Naive thymus-derived CD4-positive, alpha-beta T cell (primary cell): ENCODE measurements around the gene NUP205. TPM values are rescaled to one million over a fixed set of nuclear protein-coding genes. Genes with fewer than 3 reads are reported as not detected.
A peak's percentile ranks its signal among the peaks of the same experiment; 100 is the strongest.

ENCODE experiments used
- ATAC-seq: fragments of 150-1000 bp; cut with Tn5 transposase; 2 replicates; pipeline ENCODE4 v1.10.0; 2021; ENCODE audit warnings: mild to moderate bottlenecking, moderate library complexity
- CTCF ChIA-PET: fragments of 350-600 bp; sonication (Branson Sonifier 250); formaldehyde crosslinking; loops from one replicate; lab custom pipeline; 2021; ENCODE audit warnings: antibody characterized with exemption; lab: Charles Lee
- POLR2A ChIA-PET: fragments of 350-600 bp; sonication (Branson Sonifier 250); formaldehyde crosslinking; loops from one replicate; lab custom pipeline; 2021; ENCODE audit warnings: antibody characterized with exemption, inconsistent platforms; lab: Charles Lee
- DNase-seq, 9 donors: peaks; one replicate each; pipeline versions ENCODE4 v3.0.0 to v3.0.0-alpha.2; 2020 to 2022; ENCODE audit warnings: mixed read lengths in 1 of 9
- H3K27ac ChIP-seq: one replicate; pipeline ENCODE4 v1.7.0; 2013; ENCODE audit warnings: mild to moderate bottlenecking, low read depth, low read length, moderate library complexity
- H3K27me3 ChIP-seq, 2 donors: one replicate each; pipeline ENCODE4 v1.7.0; 2013; ENCODE audit warnings: low read length in 2 of 2, mild to moderate bottlenecking in 2 of 2, moderate library complexity in 2 of 2; ENCODE audit not compliant: control insufficient read depth in 2 of 2, insufficient read depth in 2 of 2
- H3K36me3 ChIP-seq, 3 experiments: 1 replicate in 2 of 3; 2 replicates in 1 of 3; pipeline ENCODE4 v1.7.0; 2013; ENCODE audit warnings: low read length in 3 of 3, mild to moderate bottlenecking in 3 of 3, moderate library complexity in 1 of 3; ENCODE audit not compliant: insufficient read depth in 3 of 3, control insufficient read depth in 2 of 3
- H3K4me1 ChIP-seq, 2 donors: one replicate each; pipeline ENCODE4 v1.7.0; 2013; ENCODE audit warnings: low read length in 2 of 2, mild to moderate bottlenecking in 2 of 2, moderate library complexity in 1 of 2; ENCODE audit not compliant: control insufficient read depth in 2 of 2, insufficient read depth in 2 of 2
- H3K4me3 ChIP-seq: 2 replicates; pipeline ENCODE4 v1.7.0; 2013; ENCODE audit warnings: mild to moderate bottlenecking, low read length
- H3K9me3 ChIP-seq, 3 experiments: 1 replicate in 2 of 3; 2 replicates in 1 of 3; pipeline ENCODE4 v1.7.0; 2013; ENCODE audit warnings: low read length in 3 of 3; ENCODE audit not compliant: control insufficient read depth in 2 of 3
- H3K27ac Mint-ChIP-seq, 9 donors: one replicate each; pipeline ENCODE4 v1.8.0; 2020 to 2022; ENCODE audit warnings: mixed read lengths in 9 of 9, mild to moderate bottlenecking in 8 of 9, moderate library complexity in 5 of 9, inconsistent platforms in 2 of 9
- H3K27me3 Mint-ChIP-seq, 5 donors: one replicate each; pipeline ENCODE4 v1.8.0; 2021 to 2022; ENCODE audit warnings: mixed read lengths in 5 of 5, mild to moderate bottlenecking in 1 of 5
- H3K36me3 Mint-ChIP-seq, 5 donors: one replicate each; pipeline ENCODE4 v1.8.0; 2020 to 2022; ENCODE audit warnings: mixed read lengths in 5 of 5, mild to moderate bottlenecking in 3 of 5, inconsistent platforms in 1 of 5
- H3K4me1 Mint-ChIP-seq, 7 donors: one replicate each; pipeline ENCODE4 v1.8.0; 2020 to 2022; ENCODE audit warnings: mixed read lengths in 7 of 7, mild to moderate bottlenecking in 3 of 7, inconsistent platforms in 1 of 7
- H3K4me3 Mint-ChIP-seq, 10 donors: one replicate each; pipeline ENCODE4 v1.8.0; 2020 to 2022; ENCODE audit warnings: mild to moderate bottlenecking in 10 of 10, mixed read lengths in 10 of 10, moderate library complexity in 6 of 10, inconsistent platforms in 2 of 10
- H3K9me3 Mint-ChIP-seq, 11 donors: one replicate each; pipeline ENCODE4 v1.8.0; 2020 to 2022; ENCODE audit warnings: mixed read lengths in 11 of 11, mild to moderate bottlenecking in 4 of 11, inconsistent platforms in 1 of 11, moderate library complexity in 1 of 11
- intact Hi-C, 2 donors: fragments of 100-400 bp; cut with micrococcal nuclease; formaldehyde crosslinking; loops; one replicate each; pipeline ENCODE4 v1.15.1; 2023
- polyA plus RNA-seq, 2 donors: library from polyadenylated mRNA; unstranded; fragments of 300-500 nt; fragmentation: Illumina TruSeq; gene quantifications; one replicate each; pipeline ENCODE4 v1.2.3, GENCODE V29; 2021
- total RNA-seq, 6 experiments: library from RNA in 5 of 6; stranded (reverse) in 5 of 6; gene quantifications; 1 replicate in 5 of 6; 2 replicates in 1 of 6; pipeline ENCODE4 v1.2.3 and lab custom pipeline; 2021 to 2026

Gene NUP205
- total and polyA plus RNA-seq, 7 experiments from 2014 or later = 22.9 to 88.8 (median 54.3) TPM

GRCh38 chr7:135645296-135645904 is 87.7 kb downstream of the NUP205 start:
- H3K36me3 Mint-ChIP-seq = peaks cover 6 to 33% (median 20%) of the 10 kb centered on the region in 5 donors

GRCh38 chr7:135647755-135648154 is 90.0 kb downstream of the NUP205 start:
- Mint-ChIP-seq H3K27me3 (no peaks in the 10 kb centered on the region), H3K4me3 (no peak overlapping the region), H3K27ac (peak overlapping the region in 2 of 9 donors; percentile 25 to 53), H3K36me3 (peaks cover 5 to 24% (median 13%) of the 10 kb centered on the region in 5 donors), H3K9me3 (no peaks in the 10 kb centered on the region), H3K4me1 (peaks cover 0 to 7% (median 0%) of the 10 kb centered on the region in 7 donors)
- Histone ChIP-seq H3K4me3 (no peak overlapping the region), H3K9me3 (no peaks in the 10 kb centered on the region), H3K36me3 (peaks cover 0 to 51% (median 5%) of the 10 kb centered on the region in 3 experiments), H3K27me3 (no peaks in the 10 kb centered on the region), H3K27ac (no peak overlapping the region), H3K4me1 (no peaks in the 10 kb centered on the region)
- intact Hi-C loops = loop anchor here in 1 of 2 donors (10.0 kb wide), 1 partner anchor 233 kb away; no protein-coding TSS in a partner anchor
- ChIA-PET POLR2A (no interaction called here), CTCF (interaction anchor here (0.6 to 4.0 kb wide), 5 partner anchors 14 to 1616 kb away, joined by 3 to 38 read pairs (median 3); partner anchors contain the start of gene STMP1)
- ATAC-seq (no peak), DNase-seq (no peak)

More at GRCh38 chr7:135645296-135645904, 87.7 kb downstream of the NUP205 start:
- POLR2A ChIA-PET = interaction anchor here (1.2 kb wide), 1 partner anchor 17 kb away, joined by 8 read pairs; the partner anchor contains the start of gene STMP1
- no peak overlapping the region for H3K4me3 Mint-ChIP-seq
- H3K36me3 ChIP-seq = peaks cover 0 to 67% (median 5%) of the 10 kb centered on the region in 3 experiments
- no peaks in the 10 kb centered on the region for H3K27me3 Mint-ChIP-seq
- H3K4me3 ChIP-seq = no peak overlapping the region
- no peaks in the 10 kb centered on the region for H3K9me3 ChIP-seq
- no peaks in the 10 kb centered on the region for H3K9me3 Mint-ChIP-seq
- no peak overlapping the region for H3K27ac ChIP-seq
- H3K27me3 ChIP-seq = no peaks in the 10 kb centered on the region
- H3K4me1 ChIP-seq = no peaks in the 10 kb centered on the region
- peak overlapping the region in 4 of 9 donors; percentile 1 to 27 (median 20) for H3K27ac Mint-ChIP-seq
- peak; percentile 88 for ATAC-seq
- peaks cover 0 to 7% (median 0%) of the 10 kb centered on the region in 7 donors for H3K4me1 Mint-ChIP-seq
- CTCF ChIA-PET = interaction anchor here (0.7 to 4.0 kb wide), 15 partner anchors 11 to 371 kb away, joined by 3 to 38 read pairs (median 4); partner anchors contain the start of gene STMP1
- intact Hi-C loops = loop anchor here (1.0 to 10.0 kb wide), 6 partner anchors 24 to 371 kb away; no protein-coding TSS in a partner anchor
- peak in 7 of 9 donors; percentile 8 to 50 (median 41) for DNase-seq

- CTCF ChIA-PET = interaction anchor here (0.7 kb wide), 1 partner anchor 1616 kb away, joined by 3 read pairs; no protein-coding TSS in a partner anchor
- intact Hi-C loops = loop anchor here in 1 of 2 donors (10.0 kb wide), 1 partner anchor 233 kb away; no protein-coding TSS in a partner anchor
Measured at GRCh38 chr7:135648235-135648634, 90.5 kb downstream of the NUP205 start.

GRCh38 chr7:135650831-135651573 is 93.3 kb downstream of the NUP205 start:
- Histone ChIP-seq H3K27ac (no peak overlapping the region), H3K36me3 (peaks cover 0 to 26% (median 0%) of the 10 kb centered on the region in 3 experiments), H3K4me1 (no peaks in the 10 kb centered on the region), H3K9me3 (no peaks in the 10 kb centered on the region), H3K27me3 (no peaks in the 10 kb centered on the region), H3K4me3 (no peak overlapping the region)
- no peaks in the 10 kb centered on the region for H3K9me3 Mint-ChIP-seq
- H3K4me3 Mint-ChIP-seq = no peak overlapping the region
- H3K4me1 Mint-ChIP-seq = no peaks in the 10 kb centered on the region
- H3K27me3 Mint-ChIP-seq = no peaks in the 10 kb centered on the region
- intact Hi-C loops = no loop called here
- ATAC-seq (peak; percentile 76), DNase-seq (no peak)
- H3K36me3 Mint-ChIP-seq = peaks cover 0 to 8% (median 5%) of the 10 kb centered on the region in 5 donors
- peak overlapping the region in 5 of 9 donors; percentile 18 to 75 (median 32) for H3K27ac Mint-ChIP-seq
- ChIA-PET POLR2A (no interaction called here), CTCF (interaction anchor here (1.2 kb wide), 1 partner anchor 20 kb away, joined by 4 read pairs; no protein-coding TSS in a partner anchor)

More at GRCh38 chr7:135648235-135648634, 90.5 kb downstream of the NUP205 start:
- no peak for ATAC-seq
- Histone ChIP-seq H3K4me1 (no peaks in the 10 kb centered on the region), H3K4me3 (no peak overlapping the region), H3K9me3 (no peaks in the 10 kb centered on the region), H3K27ac (no peak overlapping the region), H3K27me3 (no peaks in the 10 kb centered on the region), H3K36me3 (peaks cover 0 to 46% (median 5%) of the 10 kb centered on the region in 3 experiments)
- no peaks in the 10 kb centered on the region for H3K27me3 Mint-ChIP-seq
- no peaks in the 10 kb centered on the region for H3K9me3 Mint-ChIP-seq
- H3K36me3 Mint-ChIP-seq = peaks cover 5 to 24% (median 13%) of the 10 kb centered on the region in 5 donors
- peak overlapping the region in 1 of 9 donors; percentile 25 for H3K27ac Mint-ChIP-seq
- no peak for DNase-seq
- peaks cover 0 to 7% (median 0%) of the 10 kb centered on the region in 7 donors for H3K4me1 Mint-ChIP-seq
- H3K4me3 Mint-ChIP-seq = no peak overlapping the region
- POLR2A ChIA-PET = no interaction called here

- Histone ChIP-seq H3K27me3 (no peaks in the 10 kb centered on the region), H3K36me3 (peaks cover 0 to 4% (median 0%) of the 10 kb centered on the region in 3 experiments), H3K27ac (no peak overlapping the region), H3K4me3 (no peak overlapping the region), H3K9me3 (no peaks in the 10 kb centered on the region), H3K4me1 (no peaks in the 10 kb centered on the region)
- Mint-ChIP-seq H3K9me3 (no peaks in the 10 kb centered on the region), H3K27ac (no peak overlapping the region), H3K36me3 (peaks cover 0 to 3% (median 1%) of the 10 kb centered on the region in 5 donors), H3K4me3 (no peak overlapping the region), H3K27me3 (no peaks in the 10 kb centered on the region), H3K4me1 (no peaks in the 10 kb centered on the region)
- ChIA-PET CTCF (no interaction called here), POLR2A (interaction anchor here (0.7 to 1.1 kb wide), 2 partner anchors 9 to 352 kb away, joined by 3 read pairs; partner anchors contain the start of gene STMP1)
- intact Hi-C loops = no loop called here
- no peak for DNase-seq
- ATAC-seq = no peak
Measured at GRCh38 chr7:135653340-135654080, 95.8 kb downstream of the NUP205 start.

GRCh38 chr7:135658564-135658963 is 100.8 kb downstream of the NUP205 start:
- Mint-ChIP-seq H3K27ac (no peak overlapping the region), H3K9me3 (peaks cover 0 to 7% (median 0%) of the 10 kb centered on the region in 11 donors), H3K27me3 (no peaks in the 10 kb centered on the region), H3K4me1 (peaks cover 12 to 15% (median 13%) of the 10 kb centered on the region in 7 donors), H3K4me3 (no peak overlapping the region), H3K36me3 (peaks cover 0 to 8% (median 0%) of the 10 kb centered on the region in 5 donors)
- DNase-seq (no peak), ATAC-seq (no peak)
- Histone ChIP-seq H3K27me3 (no peaks in the 10 kb centered on the region), H3K9me3 (no peaks in the 10 kb centered on the region), H3K4me1 (peaks cover 6 to 13% of the 10 kb centered on the region in 2 donors), H3K27ac (no peak overlapping the region), H3K36me3 (peaks cover 0 to 3% (median 0%) of the 10 kb centered on the region in 3 experiments), H3K4me3 (no peak overlapping the region)
- POLR2A ChIA-PET = no interaction called here
- intact Hi-C loops = no loop called here
- CTCF ChIA-PET = interaction anchor here (0.6 to 1.6 kb wide), 4 partner anchors 24 to 350 kb away, joined by 3 read pairs; partner anchors contain the start of gene MTPN
